Kidney epithelial cell (primary cell): ENCODE results near the gene SELENOV. TPM values are rescaled to one million over a fixed set of nuclear protein-coding genes. Genes with fewer than 3 reads are reported as not detected.

Source experiments
- DNase-seq: peaks from one replicate; pipeline ENCODE4 v3.0.0-alpha.2; 2010; ENCODE audit warnings: low read depth
- H3K27me3 ChIP-seq: 2 replicates; pipeline ENCODE4 v1.6.0; 2011; ENCODE audit warnings: low read length; ENCODE audit not compliant: control insufficient read depth, insufficient read depth
- H3K36me3 ChIP-seq: 2 replicates; pipeline ENCODE4 v1.5.1; 2011; ENCODE audit warnings: low read length; ENCODE audit not compliant: control insufficient read depth, insufficient read depth
- H3K4me3 ChIP-seq: 2 replicates; pipeline ENCODE4 v1.5.1; 2011; ENCODE audit warnings: low read depth, mild to moderate bottlenecking, control low read depth, low read length
- CTCF ChIP-seq: IDR thresholded peaks from 2 replicates; pipeline ENCODE4 v1.5.1; 2011; ENCODE audit warnings: mild to moderate bottlenecking, moderate library complexity, low read length, control low read depth, inconsistent platforms; ENCODE audit not compliant: insufficient read depth, poor library complexity, severe bottlenecking
- total RNA-seq: library from RNA; depleted of rRNA; stranded (reverse); fragments of >200 nt; gene quantifications from 2 replicates; pipeline ENCODE4 v1.2.3, GENCODE V29; 2015

The SELENOV gene
- total RNA-seq, 1 donor from 2014 or later: 0.42 TPM

GRCh38 chr19:39532233-39533002, 17.5 kb downstream of the SELENOV start, which contains the start of gene EID2B:
Gene EID2B, minus strand, starts transcription at chr19:39532852. Its CDS starts 50 bp downstream, at chr19:39532802.
- DNase-seq: peak; percentile 73
- peak; percentile 98 for TF ChIP-seq CTCF
- H3K27me3 ChIP-seq: no peaks in the 10 kb centered on the region
- no peaks in the 10 kb centered on the region for H3K36me3 ChIP-seq
- peak within 1 kb of the TSS; percentile 81 for H3K4me3 ChIP-seq

- no peak for DNase-seq
- H3K36me3 ChIP-seq: no peaks in the 10 kb centered on the region
- H3K27me3 ChIP-seq: no peaks in the 10 kb centered on the region
- H3K4me3 ChIP-seq: no peak overlapping the region
- TF ChIP-seq CTCF: no peak
Measured at GRCh38 chr19:39533003-39533512, 18.1 kb downstream of the SELENOV start.

- no peaks in the 10 kb centered on the region for H3K36me3 ChIP-seq
- no peak for DNase-seq
- no peak overlapping the region for H3K4me3 ChIP-seq
- H3K27me3 ChIP-seq: no peaks in the 10 kb centered on the region
- no peak for TF ChIP-seq CTCF
Measured at GRCh38 chr19:39533791-39534190, 18.9 kb downstream of the SELENOV start.

DNA sequence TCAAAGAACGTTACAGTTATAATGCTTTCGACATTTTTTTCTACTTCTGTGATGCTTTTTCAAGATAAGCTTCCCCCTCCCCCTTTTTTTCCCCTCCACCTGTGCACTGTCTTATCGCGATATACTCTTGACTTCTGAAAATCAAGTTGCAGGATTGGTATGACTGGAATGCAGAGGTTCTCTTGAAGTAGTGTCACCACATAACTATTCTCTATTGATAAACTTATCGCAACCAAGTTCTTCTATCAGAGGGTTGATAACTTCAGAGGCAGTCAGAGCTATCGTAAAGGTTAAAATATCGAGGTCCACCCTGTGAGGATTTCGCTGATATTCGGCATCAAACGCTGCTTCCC, 24.2 kb downstream of the SELENOV start:
- DNase-seq: no peak
- Histone ChIP-seq H3K4me3 (peak overlapping the region; percentile 99), H3K36me3 (no peaks in the 10 kb centered on the region), H3K27me3 (no peaks in the 10 kb centered on the region)
- TF ChIP-seq CTCF: no peak

DNA sequence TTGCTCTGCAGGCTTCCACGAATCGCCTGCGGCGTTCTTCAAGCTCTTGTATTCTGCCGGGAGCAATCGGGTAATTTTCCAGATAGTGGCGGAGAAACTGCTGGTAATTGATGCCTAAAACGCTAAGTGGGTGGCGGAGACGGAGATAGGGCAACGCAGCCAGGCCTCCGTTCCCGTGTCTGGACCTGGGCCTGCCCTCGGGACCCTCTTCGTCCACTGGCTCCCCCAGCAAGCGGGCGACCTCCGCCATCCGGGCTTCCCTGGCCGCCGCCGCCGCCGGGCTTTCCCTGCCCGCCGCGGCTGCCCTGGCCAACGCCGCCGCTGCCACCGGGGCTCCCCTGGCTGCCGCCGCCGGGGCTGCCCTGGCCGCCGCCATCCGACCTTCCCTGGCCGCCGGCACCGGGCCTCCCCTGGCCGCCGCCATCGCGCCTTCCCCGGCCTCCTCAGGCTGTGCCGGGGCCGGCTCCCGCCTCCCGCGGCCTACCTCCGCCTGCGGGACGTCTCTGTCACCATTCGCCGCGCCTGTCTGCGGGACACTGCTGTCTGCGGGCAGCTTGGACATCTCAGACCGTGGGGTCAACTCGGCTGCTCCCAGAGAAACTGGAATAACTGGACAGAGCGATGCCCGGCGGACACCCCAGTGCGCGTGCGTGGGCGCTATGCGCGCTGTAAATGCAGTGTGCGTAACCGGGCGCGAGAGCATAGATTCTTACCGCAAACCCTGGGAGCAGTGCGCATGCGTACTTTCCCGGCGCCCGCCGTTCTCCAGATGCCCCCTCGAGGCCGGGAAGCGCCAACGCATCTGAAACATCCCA, 24.8 kb downstream of the SELENOV start, which contains the start of gene EID2:
TSS of gene EID2 (minus strand) at position 644 of the 815 bp plus-strand sequence. CDS start at position 562, 82 bp downstream.
- H3K36me3 ChIP-seq: no peaks in the 10 kb centered on the region
- peak within 1 kb of the TSS; percentile 99 for H3K4me3 ChIP-seq
- no peaks in the 10 kb centered on the region for H3K27me3 ChIP-seq
- peak; percentile 87 for TF ChIP-seq CTCF
- peak; percentile 73 for DNase-seq
